ENCODE results near the gene PRKCB.

The PRKCB gene

GRCh38 chr16:24071666-24072360 is 236.0 kb downstream of the PRKCB start:
- no peak for TF ChIP-seq CTCF (IDR thresholded peaks at IDR 0.05)

GRCh38 chr16:24073321-24073720 is 237.5 kb downstream of the PRKCB start:
- TF ChIP-seq CTCF (IDR thresholded peaks at IDR 0.05) = no peak

- TF ChIP-seq CTCF (IDR thresholded peaks at IDR 0.05) = no peak
These were observed 238.8 kb downstream of the PRKCB start for GRCh38 chr16:24074574-24074973.

GRCh38 chr16:24075302-24075701 is 239.5 kb downstream of the PRKCB start:
- TF ChIP-seq CTCF (IDR thresholded peaks at IDR 0.05) = no peak

- no peak for TF ChIP-seq CTCF (IDR thresholded peaks at IDR 0.05)
These were observed 240.3 kb downstream of the PRKCB start for GRCh38 chr16:24075931-24076716.

- TF ChIP-seq CTCF (IDR thresholded peaks at IDR 0.05) = no peak
These were observed 241.5 kb downstream of the PRKCB start for GRCh38 chr16:24077292-24077691.

- no peak for TF ChIP-seq CTCF (IDR thresholded peaks at IDR 0.05)
These were observed 242.2 kb downstream of the PRKCB start for GRCh38 chr16:24077966-24078365.

Data from LNCAP (cell line).